GM12864 (cell line): Measurements from ENCODE around the gene EPB41.
"Not testable (repeated sequence)": the region's sequence is repeated elsewhere in the genome, so short reads cannot be mapped to it uniquely, and the experiment has no call there.

Source experiments
- DNase-seq: peaks from one replicate; pipeline ENCODE4 v3.0.0-alpha.2; 2011; ENCODE audit warnings: low read depth
- H3K4me3 ChIP-seq: 2 replicates; pipeline ENCODE4 v1.5.1; 2011; ENCODE audit warnings: mild to moderate bottlenecking, low read depth, low read length, control low read depth
- TF ChIP-seq, protein P1 (sequence below): IDR thresholded peaks from 2 replicates; pipeline ENCODE4 v1.5.1; 2011; ENCODE audit warnings: low read depth, mild to moderate bottlenecking, moderate library complexity, low read length, control low read depth, inconsistent platforms; ENCODE audit errors: missing control alignments

Gene EPB41

DNA sequence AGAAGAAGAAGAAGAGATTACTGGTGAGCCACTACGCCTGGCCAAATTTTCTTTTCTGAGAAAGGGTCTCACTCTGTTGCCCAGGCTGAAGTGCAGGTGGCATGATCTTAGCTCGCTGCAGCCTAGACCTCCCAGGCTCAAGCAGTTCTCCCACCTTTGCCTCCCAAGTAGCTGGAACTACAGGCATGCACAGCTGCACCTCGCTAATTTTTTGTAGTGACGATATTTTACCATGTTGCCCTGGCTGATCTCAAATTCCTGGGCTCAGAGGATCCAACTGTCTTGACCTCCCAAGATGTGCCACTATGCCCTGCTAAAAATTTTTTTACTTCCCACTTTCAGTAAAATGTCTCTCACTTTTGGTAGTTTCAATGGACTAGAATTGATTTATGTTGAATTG lies 184.9 kb downstream of the EPB41 start:
- no peak for DNase-seq
- TF ChIP-seq, protein P1, sequence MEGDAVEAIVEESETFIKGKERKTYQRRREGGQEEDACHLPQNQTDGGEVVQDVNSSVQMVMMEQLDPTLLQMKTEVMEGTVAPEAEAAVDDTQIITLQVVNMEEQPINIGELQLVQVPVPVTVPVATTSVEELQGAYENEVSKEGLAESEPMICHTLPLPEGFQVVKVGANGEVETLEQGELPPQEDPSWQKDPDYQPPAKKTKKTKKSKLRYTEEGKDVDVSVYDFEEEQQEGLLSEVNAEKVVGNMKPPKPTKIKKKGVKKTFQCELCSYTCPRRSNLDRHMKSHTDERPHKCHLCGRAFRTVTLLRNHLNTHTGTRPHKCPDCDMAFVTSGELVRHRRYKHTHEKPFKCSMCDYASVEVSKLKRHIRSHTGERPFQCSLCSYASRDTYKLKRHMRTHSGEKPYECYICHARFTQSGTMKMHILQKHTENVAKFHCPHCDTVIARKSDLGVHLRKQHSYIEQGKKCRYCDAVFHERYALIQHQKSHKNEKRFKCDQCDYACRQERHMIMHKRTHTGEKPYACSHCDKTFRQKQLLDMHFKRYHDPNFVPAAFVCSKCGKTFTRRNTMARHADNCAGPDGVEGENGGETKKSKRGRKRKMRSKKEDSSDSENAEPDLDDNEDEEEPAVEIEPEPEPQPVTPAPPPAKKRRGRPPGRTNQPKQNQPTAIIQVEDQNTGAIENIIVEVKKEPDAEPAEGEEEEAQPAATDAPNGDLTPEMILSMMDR: no peak
- no peak overlapping the region for H3K4me3 ChIP-seq

DNA sequence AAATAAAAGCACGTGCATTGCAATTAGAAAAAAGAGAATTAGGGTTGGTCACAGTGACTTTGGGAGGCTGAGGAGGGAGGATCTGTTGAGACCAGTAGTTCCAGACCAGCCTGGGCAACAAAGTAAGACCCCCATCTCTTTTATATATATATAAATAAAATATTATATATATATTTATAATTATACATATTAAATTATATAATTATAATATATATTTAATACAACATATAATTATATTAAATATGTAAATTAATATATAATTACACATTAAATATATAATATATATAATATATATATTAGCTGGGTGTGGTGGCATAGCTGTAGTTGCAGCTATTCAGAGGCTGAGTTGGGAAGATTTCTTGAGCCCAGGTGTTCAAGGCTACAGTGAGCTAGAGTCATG lies 186.1 kb downstream of the EPB41 start:
- TF ChIP-seq, protein P1: no peak
- H3K4me3 ChIP-seq: no peak overlapping the region
- DNase-seq: no peak

DNA sequence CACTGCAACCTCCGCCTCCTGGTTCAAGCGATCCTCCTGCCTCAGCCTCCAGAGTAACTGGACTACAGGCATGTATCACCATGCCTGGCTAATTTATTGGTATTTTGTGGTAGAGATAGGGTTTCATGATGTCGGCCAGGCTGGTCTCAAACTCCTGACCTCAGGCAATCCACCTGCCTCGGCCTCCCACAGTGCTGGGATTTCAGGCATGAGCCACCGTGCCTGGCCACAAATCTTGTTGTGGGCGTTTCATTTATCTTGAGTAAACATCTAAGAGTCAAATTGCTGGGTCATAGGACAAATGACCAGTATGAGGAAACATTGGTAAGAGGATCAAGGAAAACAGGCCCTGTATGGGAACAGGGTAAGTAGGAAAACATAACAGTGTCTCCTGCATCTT lies 191.5 kb downstream of the EPB41 start:
- no peak for DNase-seq
- H3K4me3 ChIP-seq: no peak overlapping the region
- TF ChIP-seq, protein P1: no peak

DNA sequence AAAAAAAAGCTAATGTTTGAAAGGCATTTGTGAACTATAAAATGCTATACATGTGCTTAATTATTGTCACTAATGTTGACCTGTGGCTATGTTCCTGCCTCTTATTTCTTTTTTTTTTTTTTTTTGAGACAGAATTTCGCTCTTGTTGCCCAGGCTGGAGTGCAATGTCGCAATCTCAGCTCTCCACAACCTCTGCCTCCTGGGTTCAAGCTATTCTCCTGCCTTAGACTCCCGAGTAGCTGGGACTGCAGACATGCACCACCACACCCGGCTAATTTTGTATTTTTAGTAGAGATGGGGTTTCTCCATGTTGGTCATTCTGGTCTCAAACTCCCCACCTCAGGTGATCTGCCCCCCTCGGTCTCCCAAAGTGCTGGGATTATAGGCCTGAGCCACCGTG lies 193.7 kb downstream of the EPB41 start:
- H3K4me3 ChIP-seq, DNase-seq: not testable (repeated sequence)

DNA sequence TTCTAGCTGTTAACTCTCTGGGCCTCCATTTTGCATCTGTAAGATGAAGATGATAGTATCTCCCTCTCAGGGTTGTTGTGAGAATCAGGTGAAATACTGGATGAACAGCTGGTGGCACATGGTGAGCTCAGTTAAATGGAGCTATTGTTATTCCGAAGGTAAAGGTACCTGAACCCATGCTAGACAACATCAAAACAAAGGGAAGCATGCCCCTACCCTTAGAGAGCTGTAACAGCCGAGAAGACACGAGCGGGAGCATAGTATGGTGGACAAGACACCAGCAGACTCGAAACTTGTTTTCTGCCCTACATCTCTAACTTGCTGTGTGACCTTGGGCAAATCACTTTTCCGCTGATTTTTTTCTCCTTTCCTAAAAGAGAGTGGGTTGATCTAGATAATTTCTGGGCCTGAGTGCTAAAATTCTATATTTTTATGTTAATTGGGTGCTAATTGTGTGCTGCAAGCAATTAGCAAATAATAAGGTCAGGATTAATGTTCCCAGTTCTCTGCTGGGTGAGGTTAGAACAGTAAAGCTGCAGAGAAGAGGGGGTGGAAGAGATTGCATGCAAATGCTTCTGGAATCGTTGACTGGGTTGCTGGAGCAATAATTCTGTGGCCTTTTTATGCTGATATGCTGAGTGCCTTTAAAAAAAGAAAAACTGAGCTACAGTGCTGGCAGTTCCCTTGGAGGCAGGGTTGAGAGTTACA lies 198.5 kb downstream of the EPB41 start:
- no peak overlapping the region for H3K4me3 ChIP-seq
- DNase-seq: no peak
- TF ChIP-seq, protein P1: no peak

DNA sequence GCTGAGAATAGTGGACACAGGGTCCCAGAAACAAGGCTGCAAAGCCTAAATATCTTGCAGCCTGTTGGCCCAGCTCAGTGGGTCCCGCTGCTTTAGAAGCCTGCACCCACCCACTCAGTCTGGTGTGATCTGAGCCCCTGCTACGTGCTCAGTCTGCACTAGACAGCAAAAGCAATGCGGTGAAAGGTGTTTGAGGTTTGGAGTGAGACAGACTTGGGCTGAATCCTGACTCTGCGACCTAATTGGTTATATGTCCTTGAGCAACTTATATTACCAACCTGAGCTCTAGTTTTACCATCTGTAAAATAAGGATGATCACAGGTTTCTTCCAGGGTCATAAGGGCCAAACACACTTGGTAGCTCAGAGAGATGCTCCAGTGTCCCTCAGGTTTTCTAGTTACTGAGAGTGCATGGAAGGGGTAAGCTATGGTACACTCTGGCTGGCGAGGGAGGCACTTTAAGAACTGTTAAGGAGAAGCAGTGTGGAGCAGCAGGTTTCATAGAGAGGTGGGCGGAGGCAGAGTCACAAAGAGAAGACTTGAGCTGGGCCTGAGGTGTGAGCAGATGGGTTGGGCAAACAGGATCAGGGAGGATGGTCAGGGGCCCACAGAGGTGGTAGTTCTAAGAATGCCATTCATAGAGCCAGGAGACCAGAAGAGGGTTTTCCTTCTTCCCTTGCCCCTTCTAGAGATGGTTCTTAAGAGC lies 199.2 kb downstream of the EPB41 start:
- no peak for DNase-seq
- TF ChIP-seq, protein P1: no peak

DNA sequence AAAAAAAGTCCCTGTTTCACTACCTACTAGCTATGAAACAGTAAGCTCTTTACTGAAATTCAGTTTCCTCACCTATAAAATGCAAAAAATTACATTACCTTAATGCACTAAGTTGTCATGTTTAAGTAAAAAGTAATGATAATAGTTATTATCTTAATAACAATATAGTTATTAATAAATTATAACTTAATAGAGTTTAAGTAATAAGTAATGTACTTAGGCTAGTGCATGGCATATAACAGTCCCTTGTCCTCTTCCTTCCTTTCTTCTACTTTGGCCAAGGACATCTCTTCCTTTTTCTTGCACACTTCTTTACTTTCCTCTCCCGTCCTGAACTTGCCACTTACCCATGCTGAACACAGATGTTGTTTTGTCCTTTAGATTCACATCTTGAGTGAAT lies 200.3 kb downstream of the EPB41 start:
- DNase-seq: no peak
- TF ChIP-seq, protein P1: no peak
- H3K4me3 ChIP-seq: no peak overlapping the region

More for the DNA sequence above, 199.2 kb downstream of the EPB41 start:
- H3K4me3 ChIP-seq: no peak overlapping the region
